GM12878 (cell line): ENCODE results near the gene APOH. TPM values are rescaled to one million over a fixed set of nuclear protein-coding genes. Genes with fewer than 3 reads are reported as not detected.

Source experiments
- ATAC-seq: fragments of 200-7000 bp; cut with Tn5 transposase; 3 replicates; pipeline ENCODE4 v1.9.1; 2020; ENCODE audit warnings: mild to moderate bottlenecking, moderate library complexity
- BruUV-seq: library from RNA; stranded (reverse); fragments of 400-500 nt; replicated peaks from 2 replicates; lab custom pipeline; 2021; lab: Mats Ljungman, UMichigan
- CTCF ChIA-PET: fragments of 300-600 bp; sonication (Branson Sonifier 250); formaldehyde crosslinking; extraction: SDS; loops from one replicate; lab custom pipeline; 2021; ENCODE audit warnings: inconsistent platforms; lab: Yijun Ruan, JAX
- POLR2A ChIA-PET: fragments of 350-600 bp; formaldehyde crosslinking; extraction: SDS; loops from one replicate; lab custom pipeline; 2021; ENCODE audit warnings: inconsistent platforms; lab: Charles Lee
- RAD21 ChIA-PET: fragments of 300-600 bp; sonication (Branson Sonifier 250); formaldehyde crosslinking; loops from one replicate; lab custom pipeline; 2023; ENCODE audit warnings: antibody characterized with exemption; ENCODE audit not compliant: unreplicated experiment; lab: Charles Lee
- SMC1A ChIA-PET: fragments of 300-600 bp; sonication (Branson Sonifier 250); formaldehyde crosslinking; loops from one replicate; lab custom pipeline; 2023; ENCODE audit not compliant: unreplicated experiment, uncharacterized antibody; lab: Charles Lee
- DNase-seq: peaks from one replicate; pipeline ENCODE4 v3.0.0-alpha.2; 2011; ENCODE audit warnings: low read depth, low spot score
- FAIRE-seq: peaks from 3 replicates; lab custom pipeline; 2011; peaks lifted over from hg19 to GRCh38; lab: Jason Lieb, UNC
- H2AFZ ChIP-seq: 2 replicates; pipeline ENCODE4 v1.6.0; 2011; ENCODE audit warnings: low read depth, low read length, control low read depth; ENCODE audit not compliant: control insufficient read depth
- H3K27ac ChIP-seq: 2 replicates; pipeline ENCODE4 v1.5.1; 2011; ENCODE audit warnings: control low read depth; ENCODE audit not compliant: control insufficient read depth, insufficient read depth
- H3K27me3 ChIP-seq, 2 experiments: replicated peaks in 1 of 2; 2 replicates each; pipeline versions ENCODE4 v1.6.0 to v1.6.1; 2011; ENCODE audit warnings: low read length in 1 of 2; ENCODE audit not compliant: control insufficient read depth in 2 of 2, insufficient read depth in 2 of 2
- H3K36me3 ChIP-seq, 2 experiments: 2 replicates each; pipeline ENCODE4 v1.5.1; 2011; ENCODE audit warnings: low read length in 1 of 2; ENCODE audit not compliant: control insufficient read depth in 2 of 2, insufficient read depth in 2 of 2
- H3K4me1 ChIP-seq: 2 replicates; pipeline ENCODE4 v1.6.1; 2011; ENCODE audit warnings: mild to moderate bottlenecking, low read length, moderate library complexity, mixed read lengths; ENCODE audit not compliant: control insufficient read depth, insufficient read depth
- H3K4me2 ChIP-seq: 2 replicates; pipeline ENCODE4 v1.6.0; 2011; ENCODE audit warnings: control low read depth; ENCODE audit not compliant: control insufficient read depth, insufficient read depth
- H3K4me3 ChIP-seq: fragments of 200-600 bp; sonication (generic); 2 replicates; pipeline ENCODE4 v1.5.1; 2016
- H3K79me2 ChIP-seq: 2 replicates; pipeline ENCODE4 v1.6.0; 2011; ENCODE audit warnings: low read length; ENCODE audit not compliant: control insufficient read depth, insufficient read depth
- H3K9ac ChIP-seq: 2 replicates; pipeline ENCODE4 v1.8.0; 2011; ENCODE audit warnings: low read length, control low read depth, mixed read lengths; ENCODE audit not compliant: control insufficient read depth, insufficient read depth
- H3K9me3 ChIP-seq: replicated peaks from 3 replicates; pipeline ENCODE4 v1.5.1; 2011; ENCODE audit warnings: mild to moderate bottlenecking, low read length; ENCODE audit not compliant: control insufficient read depth, insufficient read depth
- H4K20me1 ChIP-seq: 2 replicates; pipeline ENCODE4 v1.6.0; 2011; ENCODE audit not compliant: control insufficient read depth, insufficient read depth
- DPF2 ChIP-seq: fragments of 450-650 bp; IDR thresholded peaks from 2 replicates; pipeline ENCODE4 v1.6.1; 2017; ENCODE audit warnings: mild to moderate bottlenecking
- ETV6 ChIP-seq, 2 experiments: fragments of 450-650 bp in 1 of 2; IDR thresholded peaks in 1 of 2; conservative IDR thresholded peaks in 1 of 2; 2 replicates each; pipeline ENCODE4 v1.6.1; 2014; ENCODE audit warnings: antibody characterized with exemption in 1 of 2, borderline replicate concordance in 1 of 2, low read depth in 1 of 2, mild to moderate bottlenecking in 1 of 2, moderate library complexity in 1 of 2
- HCFC1 ChIP-seq: fragments of 150-350 bp; IDR thresholded peaks from 2 replicates; pipeline ENCODE4 v1.6.1; 2014; ENCODE audit warnings: low read length
- KAT2A ChIP-seq: conservative IDR thresholded peaks from 2 replicates; pipeline ENCODE4 v1.6.1; 2011; ENCODE audit warnings: low read depth, low read length; ENCODE audit not compliant: control insufficient read depth
- MTA2 ChIP-seq: fragments of 450-650 bp; IDR thresholded peaks from 2 replicates; pipeline ENCODE4 v1.6.1; 2016; ENCODE audit warnings: low read depth, mild to moderate bottlenecking, moderate library complexity
- POLR2AphosphoS2 ChIP-seq: IDR thresholded peaks from 2 replicates; pipeline ENCODE4 v1.6.1; 2011; ENCODE audit warnings: low read depth, mild to moderate bottlenecking, low read length, improper control_type of control experiment, moderate library complexity
- POU2F2 ChIP-seq: IDR thresholded peaks from 3 replicates; pipeline ENCODE4 v1.6.1; 2011; ENCODE audit warnings: low read depth, mild to moderate bottlenecking, low read length, borderline replicate concordance
- SMAD1 ChIP-seq: fragments of 450-650 bp; IDR thresholded peaks from 2 replicates; pipeline ENCODE4 v1.6.1; 2018; ENCODE audit warnings: mild to moderate bottlenecking, low read depth; ENCODE audit not compliant: partially characterized antibody
- ZBED1 ChIP-seq: IDR thresholded peaks from 2 replicates; pipeline ENCODE4 v1.6.1; 2016; ENCODE audit warnings: borderline replicate concordance
- WGBS: methylation state at CpG from one replicate; pipeline ENCODE4 v1.1.6; 2016; ENCODE audit warnings: low lambda C conversion rate; ENCODE audit not compliant: insufficient replicate concordance, insufficient coverage; ENCODE audit errors: missing lambda C conversion rate; 5-methylcytosine and 5-hydroxymethylcytosine counted together
- in situ Hi-C: fragments of 300-500 bp; cut with MboI; formaldehyde crosslinking; loops from 9 replicates; pipeline ENCODE4 v1.14.3; 2018; ENCODE audit warnings: mixed read lengths
- intact Hi-C: fragments of 100-400 bp; cut with micrococcal nuclease; formaldehyde crosslinking; loops from one replicate; pipeline ENCODE4 v1.14.2; 2022; ENCODE audit not compliant: unreplicated experiment
- polyA plus RNA-seq, 11 experiments: library from polyadenylated mRNA; depleted of rRNA in 4 of 11; unstranded in 6 of 11; stranded (reverse) in 5 of 11; fragments of >200 nt; fragmentation: Nextera tagmentation in 4 of 11; fragmentation: Illumina TruSeq in 1 of 11; extraction: Ambion mirVana in 4 of 11; extraction: Trizol in 1 of 11; gene quantifications; 1 replicate in 1 of 11; 2 replicates in 10 of 11; pipeline versions ENCODE4 v1.2.1 to v1.2.3, GENCODE V29; 2011 to 2016; ENCODE audit warnings: inconsistent platforms in 2 of 11, missing spikeins in 2 of 11, low read depth in 1 of 11
- total RNA-seq, 4 experiments: library from RNA; depleted of rRNA in 3 of 4; stranded (reverse); fragments of >200 nt in 3 of 4; fragmentation: Illumina TruSeq in 1 of 4; extraction: Trizol in 1 of 4; gene quantifications; 2 replicates each; pipeline versions ENCODE4 v1.2.1 to v1.2.3, GENCODE V29; 2013 to 2021
- TF ChIP-seq, protein P1 (sequence below): IDR thresholded peaks from 2 replicates; pipeline ENCODE4 v1.6.1; 2012; ENCODE audit warnings: low read depth, low read length, improper control_type of control experiment

The APOH gene
- total and polyA plus RNA-seq, 10 of the 15 experiments (the other 5 are each of a cell fraction or from before 2014, with no cell fraction given), result 1.8 TPM; not detected in 9

DNA sequence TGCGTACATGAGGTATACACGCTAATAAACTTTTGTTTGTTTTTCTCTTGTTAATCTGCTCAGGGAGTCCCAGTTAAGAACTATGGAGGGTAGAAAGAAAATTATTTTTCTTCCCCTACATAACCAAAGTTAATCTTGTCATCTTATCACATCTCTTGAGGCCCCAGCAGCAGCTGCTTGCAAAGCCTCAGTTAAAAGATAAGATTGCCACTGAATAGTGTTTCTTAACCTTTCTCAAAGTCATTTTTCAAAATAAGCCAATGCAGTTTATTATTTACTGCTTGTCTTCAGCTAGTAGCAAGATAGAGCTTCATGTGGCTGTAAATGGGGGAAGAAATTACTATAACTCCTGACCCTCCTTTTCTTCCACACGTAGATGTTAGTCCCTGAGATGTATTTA, 21.5 kb upstream of the APOH start:
- Histone ChIP-seq H3K36me3 (no peaks in the 10 kb centered on the region), H3K79me2 (no peaks in the 10 kb centered on the region), H3K4me3 (no peak overlapping the region), H3K9me3 (no peaks in the 10 kb centered on the region), H3K9ac (no peak overlapping the region), H3K27me3 (no peaks in the 10 kb centered on the region), H3K27ac (no peak overlapping the region), H3K4me2 (no peak overlapping the region), H4K20me1 (no peaks in the 10 kb centered on the region), H2AFZ (no peak overlapping the region), H3K4me1 (peaks cover 3% of the 10 kb centered on the region; the same call in 1 of the 2 replicates)
- no peak for TF ChIP-seq MTA2
- TF ChIP-seq POLR2AphosphoS2, result no peak
- TF ChIP-seq KAT2A, result no peak
- TF ChIP-seq HCFC1, result no peak
- DNase-seq (no peak), FAIRE-seq (no peak), ATAC-seq (no peak)
- intact Hi-C loops (no loop called here), in situ Hi-C loops (loop anchor here (10.0 kb wide), 1 partner anchor 654 kb away; no protein-coding TSS in a partner anchor)
- BruUV-seq, result no TSS peak
- ChIA-PET POLR2A (no interaction called here), SMC1A (interaction anchor here (0.9 kb wide), 1 partner anchor 316 kb away, joined by 3 read pairs; no protein-coding TSS in a partner anchor), CTCF (interaction anchor here (0.6 kb wide), 1 partner anchor 319 kb away, joined by 3 read pairs; no protein-coding TSS in a partner anchor), RAD21 (no interaction called here)
- 66% methylated on average over 3 of the region's 3 CpGs for WGBS

GRCh38 chr17:66248285-66248684, 19.1 kb upstream of the APOH start:
- no peaks in the 10 kb centered on the region for H3K27me3 ChIP-seq
- H3K9me3 ChIP-seq, result no peaks in the 10 kb centered on the region
- TF ChIP-seq ZBED1 (no peak), ETV6 (conservative IDR thresholded peaks at IDR 0.05 in 1 of 2, IDR thresholded peaks at IDR 0.05 in 1 of 2; ENCODE audit: borderline replicate concordance in 1 of 2, low read depth in 1 of 2) (no peak), DPF2 (no peak), POU2F2 (no peak), SMAD1 (no peak)
- TF ChIP-seq, protein P1, sequence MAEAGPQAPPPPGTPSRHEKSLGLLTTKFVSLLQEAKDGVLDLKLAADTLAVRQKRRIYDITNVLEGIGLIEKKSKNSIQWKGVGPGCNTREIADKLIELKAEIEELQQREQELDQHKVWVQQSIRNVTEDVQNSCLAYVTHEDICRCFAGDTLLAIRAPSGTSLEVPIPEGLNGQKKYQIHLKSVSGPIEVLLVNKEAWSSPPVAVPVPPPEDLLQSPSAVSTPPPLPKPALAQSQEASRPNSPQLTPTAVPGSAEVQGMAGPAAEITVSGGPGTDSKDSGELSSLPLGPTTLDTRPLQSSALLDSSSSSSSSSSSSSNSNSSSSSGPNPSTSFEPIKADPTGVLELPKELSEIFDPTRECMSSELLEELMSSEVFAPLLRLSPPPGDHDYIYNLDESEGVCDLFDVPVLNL, result no peak
- H3K4me2 ChIP-seq, result no peak overlapping the region
- ChIA-PET RAD21 (no interaction called here), SMC1A (no interaction called here), POLR2A (no interaction called here), CTCF (no interaction called here)
- no peak overlapping the region for H3K9ac ChIP-seq
- BruUV-seq, result no TSS peak
- H4K20me1 ChIP-seq, result no peaks in the 10 kb centered on the region
- no peaks in the 10 kb centered on the region for H3K79me2 ChIP-seq
- in situ Hi-C loops, result no loop called here
- peaks cover 3% of the 10 kb centered on the region; the same call in 1 of the 2 replicates for H3K4me1 ChIP-seq
- H3K27ac ChIP-seq, result no peak overlapping the region
- 10% methylated on average over 5 of the region's 5 CpGs for WGBS
- H3K36me3 ChIP-seq, result no peaks in the 10 kb centered on the region
- no peak overlapping the region for H3K4me3 ChIP-seq
- DNase-seq (no peak), FAIRE-seq (no peak), ATAC-seq (no peak)
- intact Hi-C loops, result no loop called here
- H2AFZ ChIP-seq, result no peak overlapping the region
